H1 (cell line): ENCODE measurements around the gene CLDN4. TPM values are rescaled to one million over a fixed set of nuclear protein-coding genes. Genes with fewer than 3 reads are reported as not detected.

ENCODE experiments used
- CEBPB ChIP-seq: IDR thresholded peaks from 2 replicates; pipeline ENCODE4 v1.6.1; 2012; ENCODE audit warnings: low read depth, low read length
- EGR1 ChIP-seq: IDR thresholded peaks from 2 replicates; pipeline ENCODE4 v1.6.1; 2011; ENCODE audit warnings: low read depth, low read length, borderline replicate concordance
- GABPA ChIP-seq: IDR thresholded peaks from 2 replicates; pipeline ENCODE4 v1.6.1; 2011; ENCODE audit warnings: mild to moderate bottlenecking, low read length, moderate library complexity, borderline replicate concordance; ENCODE audit not compliant: insufficient read depth
- MAFK ChIP-seq: IDR thresholded peaks from 2 replicates; pipeline ENCODE4 v1.6.1; 2012; ENCODE audit warnings: low read depth, mild to moderate bottlenecking, improper control_type of control experiment, low read length
- RNF2 ChIP-seq: fragments of 200-900, 300-1000 bp; sonication (generic); IDR thresholded peaks from 2 replicates; pipeline ENCODE4 v1.7.1; 2016; ENCODE audit warnings: borderline replicate concordance, low read depth, mild to moderate bottlenecking, antibody characterized with exemption, low read length; ENCODE audit not compliant: poor library complexity, severe bottlenecking; ENCODE audit errors: missing control alignments
- SIRT6 ChIP-seq: IDR thresholded peaks from one replicate; pipeline ENCODE4 v1.7.1; 2012; ENCODE audit warnings: low read length, inconsistent platforms
- SP1 ChIP-seq: IDR thresholded peaks from 2 replicates; pipeline ENCODE4 v1.6.1; 2011; ENCODE audit warnings: low read depth, low read length
- TAF1 ChIP-seq: IDR thresholded peaks from 2 replicates; pipeline ENCODE4 v1.6.1; 2011; ENCODE audit warnings: mild to moderate bottlenecking, low read depth, low read length
- polyA plus RNA-seq, 7 experiments: library from polyadenylated mRNA; depleted of rRNA in 3 of 7; stranded (reverse) in 5 of 7; unstranded in 2 of 7; fragments of >200 nt in 5 of 7; fragments of 200-250 nt in 2 of 7; gene quantifications; 1 replicate in 5 of 7; 2 replicates in 1 of 7; 4 replicates in 1 of 7; pipeline versions ENCODE4 v1.2.1 to v1.2.3, GENCODE V29; 2011 to 2013; ENCODE audit warnings: missing spikeins in 2 of 7, mixed read lengths in 2 of 7
- total RNA-seq: library from RNA; stranded (reverse); fragmentation: NEBNext Ultra II Directional; extraction: Animal tissue kit (Norgen Biotek cat#: 25700); gene quantifications from 2 replicates; pipeline ENCODE4 v1.2.1, GENCODE V29; 2021

Gene CLDN4
- total and polyA plus RNA-seq, 2 of the 8 experiments (the other 6 are each of a cell fraction or from before 2014, with no cell fraction given) = 28.0 to 69.3 TPM

DNA sequence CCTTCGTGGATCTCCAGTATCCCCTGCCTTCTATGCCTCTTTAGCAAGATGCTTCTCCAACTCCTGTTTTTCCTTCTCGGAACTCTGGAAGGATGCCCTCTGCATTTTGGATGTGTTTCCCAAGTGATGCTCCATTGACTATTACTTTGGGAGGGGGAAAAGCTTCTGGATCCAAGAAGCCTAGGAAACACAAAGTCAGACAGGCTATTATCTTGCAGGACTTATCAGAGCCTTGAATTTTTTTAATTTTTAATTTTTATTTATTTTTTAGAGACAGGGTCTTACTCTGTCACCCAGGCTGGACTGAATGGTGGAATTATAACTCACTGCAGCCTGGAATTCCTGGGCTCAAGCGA, 51.2 kb downstream of the CLDN4 start (continued):
- TF ChIP-seq SIRT6 (no peak), EGR1 (no peak), CEBPB (no peak), GABPA (no peak), TAF1 (no peak), SP1 (no peak), RNF2 (no peak), MAFK (no peak)

Other genes with a start within 250 kb of the CLDN4 start
- gene MLXIPL, start 206.5 kb upstream of the CLDN4 start, total RNA-seq = 8.6 and 9.4 TPM in 2 replicates
- 10.6 and 17.0 TPM in 2 replicates for gene MLXIPL, start 206.5 kb upstream of the CLDN4 start, polyA plus RNA-seq (2011; rRNA removed)
- 3.4 and 3.8 TPM in 2 replicates for gene VPS37D, start 163.2 kb upstream of the CLDN4 start, total RNA-seq
- gene VPS37D, start 163.2 kb upstream of the CLDN4 start, polyA plus RNA-seq (2011; rRNA removed) = 5.0 and 6.9 TPM in 2 replicates
- 6.0 and 6.1 TPM in 2 replicates for gene DNAJC30, start 147.5 kb upstream of the CLDN4 start, total RNA-seq
- gene DNAJC30, start 147.5 kb upstream of the CLDN4 start, polyA plus RNA-seq (2011; rRNA removed) = 6.3 and 10.0 TPM in 2 replicates
- 72.2 and 78.4 TPM in 2 replicates for gene BUD23, start 147.4 kb upstream of the CLDN4 start, total RNA-seq
- 72.3 and 76.5 TPM in 2 replicates for gene BUD23, start 147.4 kb upstream of the CLDN4 start, polyA plus RNA-seq (2011; rRNA removed)
- gene STX1A, start 111.3 kb upstream of the CLDN4 start, total RNA-seq = 9.9 and 13.5 TPM in 2 replicates
- gene STX1A, start 111.3 kb upstream of the CLDN4 start, polyA plus RNA-seq (2011; rRNA removed) = 17.5 and 25.9 TPM in 2 replicates
- gene ABHD11, start 92.2 kb upstream of the CLDN4 start, total RNA-seq = 19.8 and 19.9 TPM in 2 replicates
- gene ABHD11, start 92.2 kb upstream of the CLDN4 start, polyA plus RNA-seq (2011; rRNA removed) = 42.2 and 50.5 TPM in 2 replicates
- gene CLDN3, start 60.7 kb upstream of the CLDN4 start, total RNA-seq = 19.1 and 20.8 TPM in 2 replicates
- 65.2 and 91.2 TPM in 2 replicates for gene CLDN3, start 60.7 kb upstream of the CLDN4 start, polyA plus RNA-seq (2011; rRNA removed)
- gene METTL27, start 11.5 kb downstream of the CLDN4 start, total RNA-seq = 5.6 and 6.2 TPM in 2 replicates
- gene METTL27, start 11.5 kb downstream of the CLDN4 start, polyA plus RNA-seq (2011; rRNA removed) = 12.0 and 21.6 TPM in 2 replicates
- not detected in 2 replicates for gene TMEM270, start 30.2 kb downstream of the CLDN4 start, total RNA-seq
- gene TMEM270, start 30.2 kb downstream of the CLDN4 start, polyA plus RNA-seq (2011; rRNA removed) = 0.26 and 0.33 TPM in 2 replicates
- gene ELN, start 197.2 kb downstream of the CLDN4 start, total RNA-seq = 5.6 and 5.9 TPM in 2 replicates
- gene ELN, start 197.2 kb downstream of the CLDN4 start, polyA plus RNA-seq (2011; rRNA removed) = 5.1 and 5.4 TPM in 2 replicates